RKO (cell line): Measurements from ENCODE around the gene VPS72.

ENCODE experiments used
- DNase-seq: peaks from one replicate; pipeline ENCODE4 v3.0.0-alpha.2; 2016; ENCODE audit warnings: low spot score

Gene VPS72

DNA sequence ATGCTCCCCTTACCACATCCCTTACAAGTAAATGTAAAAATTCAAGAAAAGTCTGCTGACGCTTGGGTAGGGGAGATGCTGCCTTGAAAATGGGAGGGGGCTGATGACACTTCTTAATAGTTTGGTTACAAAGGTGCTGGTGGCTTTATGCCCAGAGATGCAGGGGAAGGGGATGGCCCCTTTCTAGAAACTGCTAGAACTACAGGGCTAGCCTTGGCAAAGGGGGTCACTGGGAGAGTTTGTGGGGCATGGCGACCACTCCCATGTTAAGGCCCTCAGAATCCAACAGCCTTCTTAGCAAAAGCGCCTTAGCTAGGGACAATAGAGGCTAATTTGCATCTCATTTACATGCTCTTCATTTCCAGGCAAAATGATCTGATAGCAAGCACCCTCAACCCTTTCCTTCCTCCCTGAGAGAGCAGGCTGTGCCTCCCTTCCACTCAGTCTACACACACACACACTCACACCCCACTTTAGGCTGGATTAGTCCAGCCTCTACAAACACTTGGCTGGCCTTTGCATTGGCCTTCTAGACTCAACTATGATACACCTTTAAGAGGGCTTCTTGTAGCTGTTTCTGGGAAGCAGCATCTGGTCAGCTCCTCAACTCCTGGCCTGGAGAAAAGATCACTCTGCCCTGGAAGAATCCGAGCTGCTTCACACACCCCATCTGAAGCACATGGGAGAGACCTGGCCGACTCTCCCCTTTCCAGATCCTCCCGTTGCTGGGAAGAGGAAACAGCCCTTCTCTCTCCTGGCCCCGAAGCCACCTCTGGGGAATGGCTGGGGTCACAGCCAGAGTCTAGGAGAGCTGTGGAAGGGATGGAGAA is 45.3 kb downstream of the VPS72 start:
- no peak for DNase-seq

DNA sequence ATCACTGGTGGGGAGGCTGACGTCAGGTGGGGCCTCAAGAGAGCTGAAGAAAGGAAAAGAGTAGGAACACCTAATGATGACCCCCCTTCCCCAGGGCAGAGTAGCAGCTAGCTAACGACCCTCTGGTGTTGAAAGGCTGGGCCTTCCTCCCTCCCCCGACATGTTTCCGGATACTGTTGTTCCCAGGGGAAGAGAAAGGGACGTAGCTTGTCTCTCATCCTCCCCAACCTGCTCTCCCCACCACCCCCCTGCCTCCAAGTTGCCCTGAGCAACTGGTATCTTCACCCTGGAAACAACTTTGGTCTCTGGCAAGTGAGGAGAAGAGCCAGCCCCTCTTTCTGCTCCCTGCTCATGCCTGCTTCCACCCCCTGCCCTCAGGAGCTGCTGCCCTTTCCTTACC is 46.0 kb downstream of the VPS72 start:
- DNase-seq, result no peak

DNA sequence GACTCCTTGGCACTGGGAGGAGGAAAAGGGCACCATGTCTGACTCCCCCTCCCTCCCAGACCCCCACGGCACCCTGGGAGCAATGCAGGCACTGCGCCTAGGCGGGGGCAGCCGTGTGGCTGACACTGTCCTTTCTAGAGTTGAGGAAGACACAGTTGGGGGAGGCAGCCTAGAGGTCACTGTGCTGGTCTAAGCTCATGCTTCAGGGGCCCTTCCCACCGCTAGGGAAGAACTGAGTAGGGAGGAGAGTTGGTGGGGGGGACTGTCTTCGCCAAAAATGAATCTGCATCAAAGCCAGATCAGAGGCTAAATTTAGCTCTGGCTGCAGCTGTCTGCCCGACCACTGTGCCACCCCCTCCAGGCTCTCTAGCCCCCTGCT is 47.0 kb downstream of the VPS72 start:
- DNase-seq, result no peak

DNA sequence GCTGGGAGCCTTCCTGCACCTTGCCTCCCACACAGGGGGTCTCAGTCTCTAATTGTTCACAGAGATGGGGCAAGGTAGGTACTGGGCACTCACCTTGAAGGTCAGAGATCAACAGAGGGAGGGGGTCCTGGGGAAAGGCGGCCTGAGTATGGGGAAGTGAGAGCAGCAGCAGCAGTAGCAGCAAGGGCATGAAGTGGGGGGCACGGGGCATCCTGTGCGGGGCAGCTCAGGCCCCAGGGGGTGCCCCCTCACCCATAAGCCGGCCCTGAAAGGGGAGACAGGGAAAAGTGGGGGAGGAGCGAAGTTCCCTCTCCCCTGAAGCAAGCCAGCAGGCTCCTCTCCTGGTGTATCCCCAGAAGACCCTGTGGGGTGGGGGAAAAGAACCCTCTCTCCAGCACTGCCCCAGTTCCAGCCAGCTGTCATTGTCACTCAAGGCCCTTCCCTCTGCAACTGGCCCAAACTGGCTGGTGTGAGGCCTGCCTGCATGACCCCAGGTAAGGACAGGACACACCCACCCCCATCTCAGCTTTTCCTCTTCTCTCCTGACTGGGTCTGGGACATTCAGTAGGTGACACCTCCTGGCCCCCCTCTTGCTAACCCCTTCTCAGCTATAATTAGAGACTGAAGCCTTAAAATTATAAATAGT is 47.5 kb downstream of the VPS72 start:
- no peak for DNase-seq

DNA sequence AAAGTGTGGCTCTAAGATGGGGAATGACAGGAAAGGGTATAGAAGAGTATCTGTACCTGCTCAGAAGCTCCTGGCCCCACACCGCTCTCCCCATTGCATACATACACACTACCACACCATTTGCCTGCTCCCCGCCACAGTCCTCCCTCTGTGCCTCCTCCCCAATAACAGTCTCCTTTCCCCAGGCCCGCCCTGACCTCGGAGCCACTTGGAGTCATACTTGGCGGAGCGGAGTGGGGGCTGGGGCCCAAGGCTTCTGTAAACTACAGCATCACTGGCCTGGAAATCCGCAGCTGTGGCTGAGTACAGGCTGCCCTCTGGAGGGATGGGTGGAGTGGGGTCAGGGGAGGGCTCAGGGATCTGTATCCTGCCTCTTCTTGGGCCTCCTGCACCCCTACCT is 52.2 kb downstream of the VPS72 start:
- no peak for DNase-seq

DNA sequence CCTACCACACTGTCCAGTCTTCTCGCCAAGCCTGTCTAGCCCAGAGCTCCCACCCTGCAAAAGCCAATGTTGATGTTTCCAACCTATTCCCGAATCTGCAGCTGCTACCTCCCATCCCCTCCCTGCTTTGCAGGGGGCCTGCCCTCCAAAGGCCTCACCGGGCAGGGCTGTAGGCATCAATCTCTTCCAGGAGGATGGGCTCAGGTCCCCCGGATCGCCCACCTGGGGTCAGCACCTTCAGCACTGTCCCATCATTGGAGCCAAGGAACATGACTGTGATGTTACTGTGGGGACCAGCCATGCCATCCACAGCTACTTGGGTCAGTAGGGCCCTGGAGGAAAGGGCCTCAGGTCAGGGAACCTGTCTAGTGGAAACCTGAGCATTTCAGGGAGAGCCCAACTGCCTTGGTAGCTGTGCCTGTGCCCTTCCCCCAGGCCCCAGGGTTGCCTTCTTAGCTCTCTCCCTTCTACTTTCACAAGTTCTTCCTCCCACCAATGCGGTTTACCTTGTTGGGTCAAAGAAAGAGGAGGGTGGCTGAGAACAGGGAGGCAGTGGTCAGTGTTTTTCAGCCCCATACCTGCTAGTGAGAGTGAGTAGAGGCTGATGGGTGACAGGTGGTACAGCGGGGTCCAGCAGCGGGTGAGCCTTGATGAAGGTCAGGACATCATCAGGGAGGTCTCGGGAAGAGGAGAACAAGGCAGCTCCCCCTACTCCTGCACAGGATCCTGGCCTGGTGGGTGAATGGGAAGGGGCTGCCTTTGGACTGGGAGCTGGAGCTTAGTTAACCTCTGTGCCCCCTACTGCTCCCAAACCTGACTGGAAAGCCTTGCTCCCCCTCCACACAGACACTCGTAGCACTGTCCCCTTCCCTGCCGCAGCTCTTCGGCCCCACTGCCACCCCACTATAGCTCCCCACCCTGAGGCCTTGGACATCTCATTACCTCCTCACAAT is 54.3 kb downstream of the VPS72 start:
- no peak for DNase-seq

DNA sequence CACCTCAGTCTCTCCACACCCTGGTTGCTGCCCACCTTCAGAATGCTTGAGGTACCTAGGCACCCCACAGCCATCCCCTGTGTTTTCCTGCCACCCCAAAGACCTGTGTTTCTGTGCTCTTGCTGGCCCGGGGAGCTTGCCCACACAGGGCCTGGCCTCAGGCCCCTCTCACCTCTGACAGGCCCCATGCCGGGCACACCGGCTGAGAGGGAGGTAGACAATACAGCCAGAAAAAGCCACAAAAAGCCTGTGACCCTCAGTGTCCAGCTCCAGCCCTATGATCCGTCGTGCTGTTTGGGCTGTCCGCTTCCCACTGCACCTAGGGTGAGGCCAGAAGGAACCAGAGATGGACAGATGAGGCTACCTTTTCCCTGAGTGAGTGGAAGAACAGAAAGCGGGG is 55.0 kb downstream of the VPS72 start:
- DNase-seq, result no peak

DNA sequence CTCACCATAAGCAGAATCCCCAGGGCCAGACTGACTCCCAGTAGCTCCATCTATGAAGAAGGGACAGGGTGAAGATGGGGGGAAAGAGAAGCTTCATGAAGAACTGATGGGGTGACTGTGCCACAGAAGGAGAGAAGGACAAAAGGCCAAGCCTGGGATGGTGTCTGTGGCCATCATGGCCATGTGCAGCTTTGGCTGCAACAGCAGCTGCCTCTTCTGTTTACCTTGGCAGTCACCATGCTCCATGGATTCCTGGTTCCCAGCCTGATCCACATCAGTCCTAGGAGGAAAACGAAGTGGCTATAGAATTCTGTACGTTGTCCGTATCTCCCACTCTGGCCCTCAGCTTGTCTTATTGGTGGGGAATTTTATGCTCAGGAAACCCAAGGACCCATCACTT is 55.6 kb downstream of the VPS72 start:
- DNase-seq, result no peak

DNA sequence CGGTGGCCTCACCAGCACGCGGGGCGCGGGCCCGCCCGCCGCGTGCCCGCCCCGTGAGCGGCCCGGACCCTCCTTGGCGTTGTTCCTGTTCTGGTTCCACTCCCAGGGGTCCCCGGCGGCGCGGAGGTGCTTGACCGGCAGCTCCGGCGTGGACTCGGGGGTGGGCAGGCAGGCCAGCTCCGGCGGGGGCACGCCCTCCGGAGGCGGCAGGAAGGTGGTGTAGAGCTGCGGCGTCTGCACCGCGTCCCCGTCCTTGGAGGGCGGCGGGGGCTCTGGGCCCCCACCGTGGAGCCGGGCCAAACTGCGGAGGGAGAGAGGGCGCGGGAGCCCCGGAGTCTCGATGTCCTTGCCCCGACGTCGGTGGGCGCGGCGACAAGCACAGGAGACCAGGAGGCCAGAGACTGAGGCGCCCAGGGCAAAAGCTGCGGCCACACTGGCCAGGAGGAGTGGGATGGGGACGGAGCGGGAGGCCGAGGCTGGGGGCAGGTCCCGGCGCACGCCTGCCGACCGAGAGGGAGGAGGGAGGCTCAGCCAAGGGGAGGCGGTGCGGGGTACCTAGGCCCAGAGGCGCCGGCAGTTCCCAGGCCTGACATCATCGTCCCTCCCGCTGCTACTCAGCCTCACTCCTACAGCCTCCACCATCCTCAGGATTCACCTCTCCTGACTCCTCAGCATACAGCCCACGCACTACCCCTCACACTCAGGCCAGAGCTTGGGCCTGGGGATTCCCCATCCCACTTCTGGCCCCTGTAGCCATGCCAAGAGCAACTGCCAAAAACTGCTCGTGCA is 56.8 kb downstream of the VPS72 start:
- DNase-seq, result no peak

DNA sequence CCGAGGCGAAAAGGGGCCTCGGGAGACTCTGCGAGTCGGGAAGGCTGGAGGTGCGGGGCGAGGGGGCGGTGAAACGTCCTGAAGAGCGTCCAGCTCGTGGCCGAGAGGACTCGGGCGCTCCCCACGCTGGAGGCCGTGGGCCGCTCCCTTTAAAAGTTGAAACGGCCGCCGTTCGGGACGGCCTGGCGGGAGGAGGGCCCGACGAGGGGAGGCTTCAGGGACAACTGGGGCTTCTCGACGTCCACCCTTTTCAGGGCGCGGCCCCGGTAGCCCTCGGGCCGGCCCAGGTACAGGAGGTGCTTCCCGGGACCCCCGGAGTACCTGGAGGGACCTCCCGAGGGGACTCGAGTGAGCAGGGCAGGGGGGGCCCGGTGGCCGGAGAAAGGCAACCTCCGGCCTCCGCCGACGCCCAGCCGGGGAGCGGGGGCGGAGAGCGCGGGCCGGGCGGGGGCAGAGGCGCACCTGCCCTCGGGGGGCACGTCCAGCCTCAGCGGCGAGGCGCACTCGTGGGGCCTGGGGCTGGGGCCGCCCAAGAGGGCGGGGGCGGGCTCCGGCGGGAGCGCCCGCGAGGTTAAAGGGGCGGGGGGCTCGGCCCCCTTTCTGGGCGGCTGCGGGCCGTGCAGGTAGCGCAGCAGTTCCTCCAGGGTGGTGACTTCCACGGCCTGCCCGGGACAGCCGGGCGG is 57.5 kb downstream of the VPS72 start:
- no peak for DNase-seq

DNA sequence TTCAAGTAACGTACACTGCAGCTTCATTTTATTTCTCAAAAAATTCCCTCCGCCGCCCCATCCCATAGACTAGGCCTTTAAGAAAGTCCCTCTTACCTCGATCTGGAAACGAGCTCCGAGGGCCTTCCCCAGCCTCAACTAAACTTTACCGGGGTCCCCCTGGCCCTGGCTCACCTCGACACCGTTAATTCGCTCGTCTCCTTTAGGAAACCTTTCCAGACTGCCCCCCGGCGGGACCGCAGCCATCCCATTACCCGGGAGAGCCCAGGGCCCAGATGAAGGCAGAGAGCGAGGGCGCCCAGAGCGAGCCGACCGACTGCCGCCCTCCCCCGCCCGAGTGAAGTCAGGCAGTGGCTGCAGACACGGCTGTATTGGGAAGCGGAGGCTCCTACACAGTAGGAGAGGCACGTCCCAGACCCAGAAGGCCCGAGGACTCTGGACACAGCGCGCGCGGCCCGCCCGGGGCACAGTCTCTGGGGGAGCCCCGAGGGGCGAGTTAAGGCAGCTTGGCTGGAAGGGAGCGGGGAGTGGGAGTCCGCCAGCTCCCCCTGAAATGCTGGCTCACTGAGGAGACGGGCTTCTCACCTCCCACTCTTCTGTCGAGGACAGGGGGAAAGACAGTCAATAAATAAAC is 58.2 kb downstream of the VPS72 start:
- DNase-seq, result no peak

DNA sequence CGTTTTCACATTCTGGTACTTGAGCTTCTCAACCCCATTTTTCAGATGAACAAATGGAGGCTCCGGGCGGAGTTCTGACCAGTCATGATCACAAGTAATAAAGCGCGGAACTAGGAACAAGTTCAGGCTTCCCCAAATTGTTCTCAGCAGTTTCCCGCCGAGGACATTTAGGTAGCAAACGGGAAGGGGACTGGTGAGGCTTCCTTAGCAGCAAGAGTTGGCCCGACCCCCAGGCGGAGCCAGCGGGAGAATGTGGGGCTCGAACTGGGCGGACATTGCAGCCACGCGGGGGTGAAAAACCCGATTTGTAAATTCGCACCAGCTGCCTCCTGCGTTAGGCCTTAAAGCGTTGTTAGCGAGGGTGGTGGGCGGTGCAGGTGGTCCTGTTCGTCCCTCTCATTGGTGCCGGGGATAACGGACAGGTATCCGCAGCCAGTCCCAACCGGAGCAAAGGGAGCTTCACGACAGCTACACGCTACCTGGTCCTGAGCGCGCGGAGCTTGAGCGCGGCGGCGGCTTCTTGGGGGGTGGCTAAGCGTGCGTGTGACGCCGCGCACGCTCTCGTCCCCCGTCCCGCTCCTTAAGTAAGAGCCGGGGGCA is 58.9 kb downstream of the VPS72 start:
- DNase-seq, result no peak

DNA sequence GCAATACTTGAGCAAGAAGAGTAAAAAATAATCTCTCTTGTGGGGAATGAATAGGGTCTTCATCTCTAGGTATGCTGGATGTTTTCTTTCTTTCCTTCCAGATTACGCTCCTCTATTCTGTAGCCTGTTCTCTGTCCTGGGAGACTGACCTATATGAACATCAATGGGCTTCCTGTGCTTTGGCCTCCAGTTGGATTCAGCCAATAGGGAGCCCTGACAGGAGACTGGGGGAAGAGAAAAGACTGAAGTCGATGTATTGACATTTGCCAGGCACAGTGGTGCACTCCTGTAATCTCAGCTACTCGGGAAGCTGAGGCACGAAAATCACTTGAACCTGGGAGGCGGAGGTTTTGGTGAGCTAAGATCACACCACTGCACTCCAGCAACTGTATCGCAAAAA is 61.2 kb downstream of the VPS72 start:
- DNase-seq, result no peak
